Measurements from ENCODE around the gene JAZF1. TPM values are rescaled to one million over a fixed set of nuclear protein-coding genes. Genes with fewer than 3 reads are reported as not detected.

Gene JAZF1
- total RNA-seq, 1 experiment from 2014 or later, result 9.1 TPM

GRCh38 chr7:28061824-28062196, 118.8 kb downstream of the JAZF1 start:
- WGBS (ENCODE audit: extremely low coverage, insufficient read length, low lambda C conversion rate), result no CpG with 5 or more reads among the region's 4 CpGs

More at GRCh38 chr7:28061824-28062196, 118.8 kb downstream of the JAZF1 start:
- Histone ChIP-seq H3K79me2 (ENCODE audit: insufficient read depth, low read length) (no peaks in the 10 kb centered on the region), H4K91ac (ENCODE audit: insufficient read length, low read depth, low read length) (no peak overlapping the region), H4K5ac (ENCODE audit: insufficient read length, low read depth, low read length) (no peak overlapping the region), H3K9ac (ENCODE audit: extremely low read depth, insufficient read length, low read length) (no peak overlapping the region), H3K23ac (ENCODE audit: insufficient read length, low read depth, low read length) (no peak overlapping the region), H2BK20ac (ENCODE audit: low read depth, low read length, poor library complexity, severe bottlenecking) (no peak overlapping the region), H2AK5ac (ENCODE audit: insufficient read length, low read length) (no peak overlapping the region), H3K27ac (ENCODE audit: insufficient read length, low read depth, low read length) (no peak overlapping the region), H3K4me2 (ENCODE audit: insufficient read depth, insufficient read length, low read length) (no peak overlapping the region), H3K14ac (ENCODE audit: insufficient read depth, low read length) (no peak overlapping the region), H3K18ac (ENCODE audit: insufficient read length, low read depth, low read length) (no peak overlapping the region), H2BK12ac (ENCODE audit: insufficient read length, low read depth, low read length) (no peak overlapping the region), H3K79me1 (ENCODE audit: insufficient read depth, low read depth, low read length, poor library complexity, severe bottlenecking) (no peaks in the 10 kb centered on the region), H3K9me3 (ENCODE audit: control insufficient read depth, low read depth, low read length) (no peaks in the 10 kb centered on the region), H4K8ac (replicated peaks; ENCODE audit: insufficient read length, low read depth, low read length) (no peak overlapping the region), H3K56ac (ENCODE audit: insufficient read length, low read depth, low read length) (no peak overlapping the region), H2AFZ (ENCODE audit: low read length) (no peak overlapping the region), H2BK120ac (ENCODE audit: low read depth, low read length, poor library complexity, severe bottlenecking) (no peak overlapping the region), H3K4ac (ENCODE audit: low read depth, low read length) (no peak overlapping the region), H3K4me1 (ENCODE audit: insufficient read depth, low read length) (peaks cover 3% of the 10 kb centered on the region; the same call in 1 of the 2 replicates), H2BK5ac (ENCODE audit: insufficient read length, low read length) (no peak overlapping the region), H3K27me3 (ENCODE audit: insufficient read depth, low read length) (no peaks in the 10 kb centered on the region), H4K20me1 (ENCODE audit: control insufficient read depth, insufficient read depth, insufficient read length) (no peaks in the 10 kb centered on the region), H2BK15ac (ENCODE audit: low read depth, low read length) (no peak overlapping the region), H3K23me2 (ENCODE audit: insufficient read length, low read depth, low read length, poor library complexity, severe bottlenecking) (no peaks in the 10 kb centered on the region), H3T11ph (ENCODE audit: low read length) (no peak overlapping the region)
- no peak overlapping the region for H3K4me3 Mint-ChIP-seq
- no peak overlapping the region; a peak in 1 of 7 replicates for H3K27ac Mint-ChIP-seq
- no peak for DNase-seq
- TF ChIP-seq CTCF (conservative IDR thresholded peaks at IDR 0.05), result no peak
- peaks cover 21 to 29% of the 10 kb centered on the region in 2 experiments for H3K4me1 Mint-ChIP-seq
- no peaks in the 10 kb centered on the region for H3K27me3 Mint-ChIP-seq (ENCODE audit: low read depth)
- no peaks in the 10 kb centered on the region for H3K9me3 Mint-ChIP-seq
- no peaks in the 10 kb centered on the region for H3K36me3 Mint-ChIP-seq (ENCODE audit: insufficient read depth in 1 of 3, low read depth in 3 of 3)
